GM19397 (cell line): ENCODE results near the gene PEAK1.
A peak's percentile ranks its signal among the peaks of the same experiment; 100 is the strongest.
"Not testable (repeated sequence)": the region's sequence is repeated elsewhere in the genome, so short reads cannot be mapped to it uniquely, and the experiment has no call there.

ENCODE experiments used
- ATAC-seq: cut with Tn5 transposase; IDR thresholded peaks from one replicate; pipeline ENCODE4 v1.9.1; 2021; ENCODE audit warnings: mild to moderate bottlenecking, moderate library complexity; ENCODE audit not compliant: unreplicated experiment

Gene PEAK1

GRCh38 chr15:77426377-77426776 lies 6.5 kb upstream of the PEAK1 start:
- ATAC-seq: no peak

GRCh38 chr15:77425104-77425503 lies 5.2 kb upstream of the PEAK1 start:
- ATAC-seq: no peak

- no peak for ATAC-seq
Measured at GRCh38 chr15:77421370-77421700, 1.4 kb upstream of the PEAK1 start.

- peak; percentile 17 for ATAC-seq
Measured at GRCh38 chr15:77420610-77421369, 886 bp upstream of the PEAK1 start, which contains the start of gene HMG20A. HMG20A (plus strand) TSS chr15:77420888; CDS start chr15:77458408, 37,520 bp downstream.

- peak; percentile 6 for ATAC-seq
Measured at GRCh38 chr15:77418966-77419835, 703 bp downstream of the PEAK1 start.

- ATAC-seq: no peak
Measured at GRCh38 chr15:77418391-77418965, 1.4 kb downstream of the PEAK1 start.

- ATAC-seq: no peak
Measured at GRCh38 chr15:77417602-77418001, 2.3 kb downstream of the PEAK1 start.

GRCh38 chr15:77416954-77417353 lies 3.0 kb downstream of the PEAK1 start:
- ATAC-seq: no peak

- ATAC-seq: no peak
Measured at GRCh38 chr15:77416148-77416455, 3.8 kb downstream of the PEAK1 start.

- no peak for ATAC-seq
Measured at GRCh38 chr15:77415450-77416147, 4.3 kb downstream of the PEAK1 start.

- ATAC-seq: no peak
Measured at GRCh38 chr15:77414789-77415442, 5.0 kb downstream of the PEAK1 start.

- ATAC-seq: no peak
Measured at GRCh38 chr15:77413699-77414349, 6.1 kb downstream of the PEAK1 start.

GRCh38 chr15:77412972-77413698 lies 6.8 kb downstream of the PEAK1 start:
- ATAC-seq: no peak

- no peak for ATAC-seq
Measured at GRCh38 chr15:77411619-77411976, 8.3 kb downstream of the PEAK1 start.

GRCh38 chr15:77410701-77411618 lies 8.9 kb downstream of the PEAK1 start:
- ATAC-seq: no peak

GRCh38 chr15:77410157-77410500 lies 9.8 kb downstream of the PEAK1 start:
- ATAC-seq: not testable (repeated sequence)

GRCh38 chr15:77409259-77410156 lies 10.4 kb downstream of the PEAK1 start:
- ATAC-seq: peak; percentile 75

- ATAC-seq: no peak
Measured at GRCh38 chr15:77406846-77407245, 13.1 kb downstream of the PEAK1 start.
